ENCODE results near the gene SEC11A.

DNA sequence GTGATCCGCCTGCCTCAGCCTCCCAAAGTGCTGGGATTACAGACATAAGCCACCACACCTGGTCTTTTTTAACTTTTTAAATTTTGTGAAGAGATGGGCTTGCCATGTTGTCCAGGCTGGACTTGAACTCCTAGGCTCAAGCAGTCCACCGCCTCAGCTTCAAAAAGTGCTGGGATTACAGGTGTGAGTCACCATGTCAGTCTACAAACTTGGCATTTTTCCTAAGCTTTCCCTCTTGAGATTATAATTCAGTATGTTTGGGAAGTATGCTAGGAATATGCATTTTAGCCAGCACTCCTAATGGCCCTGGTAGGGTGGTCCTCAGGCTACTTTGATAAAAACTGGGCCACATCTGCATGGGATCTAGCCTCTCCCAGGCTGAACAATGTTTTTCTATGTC, 66.2 kb downstream of the SEC11A start:
- TF ChIP-seq CTCF (IDR thresholded peaks at IDR 0.05) (no peak), POLR2AphosphoS5 (IDR thresholded peaks at IDR 0.05) (no peak)
